Measurements from ENCODE around the gene TKTL2.

DNA sequence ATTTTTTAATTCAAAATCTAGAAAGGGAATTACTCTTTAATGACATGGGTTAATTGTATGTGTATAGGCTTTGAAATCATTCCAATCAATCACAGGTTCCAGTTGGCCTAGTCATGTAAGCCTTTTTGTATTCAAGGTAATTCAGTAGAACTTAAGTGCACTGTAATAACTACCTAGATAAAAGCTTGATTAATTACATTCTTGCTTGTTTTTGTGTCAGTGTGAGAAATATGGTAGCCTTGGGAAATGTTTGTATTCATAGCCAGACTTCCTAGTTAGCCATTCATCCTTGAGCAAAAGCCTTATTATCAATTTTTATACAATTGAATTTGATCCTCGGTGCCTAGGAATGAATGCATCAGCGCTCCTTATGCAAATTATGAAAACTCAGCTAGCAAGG is 33.5 kb downstream of the TKTL2 start:
- TF ChIP-seq CTCF (IDR thresholded peaks at IDR 0.05) (no peak), POLR2AphosphoS5 (IDR thresholded peaks at IDR 0.05) (no peak), POLR2A (IDR thresholded peaks at IDR 0.05) (no peak), EP300 (IDR thresholded peaks at IDR 0.05) (no peak)
